HepG2 (cell line): ENCODE measurements around the gene KAZN. TPM values are rescaled to one million over a fixed set of nuclear protein-coding genes. Genes with fewer than 3 reads are reported as not detected.

Experiments
- ATAC-seq: fragments of 200-7000 bp; cut with Tn5 transposase; 3 replicates; pipeline ENCODE4 v1.9.1; 2020; ENCODE audit warnings: mild to moderate bottlenecking, moderate library complexity
- BruUV-seq: library from RNA; stranded (reverse); fragments of 400-500 nt; replicated peaks from 2 replicates; lab custom pipeline; 2021; lab: Mats Ljungman, UMichigan
- CTCF ChIA-PET: fragments of 300-600 bp; formaldehyde crosslinking; extraction: SDS; loops from one replicate; lab custom pipeline; 2021; ENCODE audit warnings: low total read pairs, inconsistent platforms, low intra/inter-chr PET ratio; lab: Yijun Ruan, JAX
- POLR2A ChIA-PET: fragments of 350-600 bp; sonication (Branson Sonifier 250); formaldehyde crosslinking; loops from one replicate; lab custom pipeline; 2020; ENCODE audit warnings: antibody characterized with exemption, inconsistent platforms; lab: Yijun Ruan, JAX
- DNase-seq: peaks from one replicate; pipeline ENCODE4 v3.0.0-alpha.2; 2015; ENCODE audit warnings: low spot score
- FAIRE-seq: peaks from 3 replicates; lab custom pipeline; 2011; peaks lifted over from hg19 to GRCh38; lab: Jason Lieb, UNC
- H2AFZ ChIP-seq: one replicate; pipeline ENCODE4 v1.6.1; 2011; ENCODE audit warnings: low read length, inconsistent platforms
- H3K27ac ChIP-seq: fragments of 300-600 bp; 3 replicates; pipeline ENCODE4 v1.8.0; 2011; ENCODE audit warnings: mixed run types, mild to moderate bottlenecking, mixed read lengths, low read length, inconsistent platforms; ENCODE audit not compliant: insufficient read depth; ENCODE audit errors: extremely low read length
- H3K27me3 ChIP-seq, 2 experiments: fragments of 200-600 bp in 1 of 2; 2 replicates in 1 of 2; 3 replicates in 1 of 2; pipeline versions ENCODE4 v1.6.0 to v1.8.0; 2011; ENCODE audit warnings: low read length in 2 of 2, mild to moderate bottlenecking in 2 of 2, moderate library complexity in 2 of 2, inconsistent platforms in 1 of 2; ENCODE audit not compliant: insufficient read depth in 2 of 2, control insufficient read depth in 1 of 2
- H3K36me3 ChIP-seq, 2 experiments: fragments of 200-600 bp in 1 of 2; replicated peaks in 1 of 2; 2 replicates in 1 of 2; 3 replicates in 1 of 2; pipeline versions ENCODE4 v1.5.1 to v1.8.0; 2011; ENCODE audit warnings: low read length in 2 of 2, inconsistent platforms in 1 of 2; ENCODE audit not compliant: insufficient read depth in 2 of 2, control insufficient read depth in 1 of 2
- H3K4me1 ChIP-seq: 2 replicates; pipeline ENCODE4 v1.5.1; 2012; ENCODE audit warnings: low read length, inconsistent platforms; ENCODE audit not compliant: insufficient read depth
- H3K4me2 ChIP-seq: 2 replicates; pipeline ENCODE4 v1.6.0; 2011; ENCODE audit warnings: low read depth, low read length, inconsistent platforms
- H3K4me3 ChIP-seq, 3 experiments: fragments of 200-600 bp in 1 of 3; sonication (generic), shearing (Covaris generic) in 1 of 3; replicated peaks in 1 of 3; 2 replicates each; pipeline ENCODE4 v1.5.1; 2011 to 2016; ENCODE audit warnings: low read length in 3 of 3, inconsistent platforms in 2 of 3, low read depth in 2 of 3, mild to moderate bottlenecking in 2 of 3, control low read depth in 1 of 3, mixed read lengths in 1 of 3; ENCODE audit not compliant: insufficient read depth in 1 of 3
- H3K79me2 ChIP-seq: one replicate; pipeline ENCODE4 v1.6.1; 2011; ENCODE audit warnings: low read length, inconsistent platforms; ENCODE audit not compliant: insufficient read depth
- H3K9ac ChIP-seq: 2 replicates; pipeline ENCODE4 v1.6.0; 2011; ENCODE audit warnings: mild to moderate bottlenecking, low read depth, low read length, inconsistent platforms; ENCODE audit not compliant: insufficient read depth
- H3K9me3 ChIP-seq: 2 replicates; pipeline ENCODE4 v1.5.1; 2012; ENCODE audit warnings: mild to moderate bottlenecking, low read length
- H4K20me1 ChIP-seq: 2 replicates; pipeline ENCODE4 v1.6.0; 2011; ENCODE audit warnings: inconsistent platforms, mild to moderate bottlenecking, low read length, moderate library complexity; ENCODE audit not compliant: insufficient read depth
- ARID2 ChIP-seq: sonication (generic); formaldehyde crosslinking; IDR thresholded peaks from 2 replicates; pipeline ENCODE4 v1.8.1; 2022; ENCODE audit warnings: mild to moderate bottlenecking, missing genetic modification reagents, borderline replicate concordance
- DNMT1 ChIP-seq: sonication (generic); formaldehyde crosslinking; IDR thresholded peaks from 2 replicates; pipeline ENCODE4 v1.5.1; 2020; ENCODE audit warnings: mild to moderate bottlenecking, missing genetic modification reagents
- ONECUT2 ChIP-seq: sonication (generic); formaldehyde crosslinking; IDR thresholded peaks from 2 replicates; pipeline ENCODE4 v1.4.0; 2020; ENCODE audit warnings: missing genetic modification reagents
- SP5 ChIP-seq: IDR thresholded peaks from 2 replicates; pipeline ENCODE4 v1.6.1; 2016; ENCODE audit warnings: low read depth, borderline replicate concordance
- ZNF101 ChIP-seq: sonication (generic); formaldehyde crosslinking; IDR thresholded peaks from 2 replicates; pipeline ENCODE4 v1.4.0; 2020; ENCODE audit warnings: mild to moderate bottlenecking, low read depth, missing genetic modification reagents, borderline replicate concordance
- ZNF24 ChIP-seq: fragments of 450-650 bp; IDR thresholded peaks from 2 replicates; pipeline ENCODE4 v1.6.1; 2017; ENCODE audit warnings: antibody characterized with exemption, mild to moderate bottlenecking
- ZNF292 ChIP-seq: sonication (generic); formaldehyde crosslinking; IDR thresholded peaks from 2 replicates; pipeline ENCODE4 v1.8.1; 2022; ENCODE audit warnings: mild to moderate bottlenecking, low read depth, missing genetic modification reagents, borderline replicate concordance
- ZNF556 ChIP-seq: sonication (generic); formaldehyde crosslinking; IDR thresholded peaks from 2 replicates; pipeline ENCODE4 v1.4.0; 2020; ENCODE audit warnings: mild to moderate bottlenecking, missing genetic modification reagents, borderline replicate concordance
- ZSCAN9 ChIP-seq: IDR thresholded peaks from 2 replicates; pipeline ENCODE4 v1.6.1; 2016; ENCODE audit warnings: borderline replicate concordance
- WGBS: methylation state at CpG from one replicate; pipeline ENCODE4 v1.1.6; 2017; ENCODE audit warnings: low lambda C conversion rate; 5-methylcytosine and 5-hydroxymethylcytosine counted together
- in situ Hi-C: cut with HindIII; loops from 2 replicates; pipeline ENCODE4 v1.10.0; 2017; ENCODE audit warnings: low pct_unique_long_range_greater_than_20kb; ENCODE audit not compliant: extremely low pct_ligation_motif_present
- intact Hi-C: fragments of 100-400 bp; cut with micrococcal nuclease; formaldehyde crosslinking; loops from one replicate; pipeline ENCODE4 v1.10.0; 2022; ENCODE audit not compliant: unreplicated experiment
- polyA plus RNA-seq, 8 experiments: library from polyadenylated mRNA; depleted of rRNA in 3 of 8; stranded (reverse) in 7 of 8; unstranded in 1 of 8; fragments of >200 nt; fragmentation: Illumina TruSeq in 4 of 8; extraction: Trizol in 4 of 8; gene quantifications; 2 replicates each; pipeline versions ENCODE4 v1.2.1 to v1.2.3, GENCODE V29; 2011 to 2016; ENCODE audit warnings: low read depth in 4 of 8, missing spikeins in 1 of 8, mixed read lengths in 1 of 8; ENCODE audit not compliant: insufficient read depth in 1 of 8
- total RNA-seq, 5 experiments: library from RNA; depleted of rRNA; stranded (reverse); fragments of >200 nt; fragmentation: Illumina TruSeq; extraction: Trizol; gene quantifications; 2 replicates each; pipeline ENCODE4 v1.2.3, GENCODE V29; 2016; ENCODE audit warnings: low read depth in 1 of 5
- TF ChIP-seq, protein P1 (sequence below): IDR thresholded peaks from 2 replicates; pipeline ENCODE4 v1.6.1; 2012; ENCODE audit warnings: low read length, improper control_type of control experiment

KAZN gene
- total and polyA plus RNA-seq, 2 of the 13 experiments (the other 11 are each of a cell fraction or from before 2014, with no cell fraction given), result 10.4 to 13.5 TPM

DNA sequence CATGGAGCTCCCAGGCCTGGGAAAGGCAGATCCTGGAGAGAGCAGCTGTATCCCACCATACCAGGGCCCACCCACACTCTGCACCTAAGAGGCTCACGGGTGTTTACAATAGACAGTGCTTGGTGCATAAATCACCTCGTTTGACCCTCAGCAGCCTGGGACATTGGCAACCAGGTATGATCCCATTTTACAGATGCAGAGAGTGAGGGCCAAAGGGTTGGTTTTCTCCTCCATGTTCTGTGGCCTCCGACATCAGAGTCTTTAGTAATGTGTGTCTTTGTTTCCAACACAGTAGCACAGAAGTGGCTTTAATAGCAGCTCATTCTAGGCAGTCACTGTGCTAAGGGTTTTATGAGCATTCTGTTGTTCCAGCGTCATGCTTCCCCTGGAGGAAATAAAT lies 176.5 kb downstream of the KAZN start (continued):
- TF ChIP-seq ZSCAN9 (CRISPR knock-in tag) (no peak), ZNF556 (CRISPR knock-in tag) (no peak), ZNF24 (no peak), ARID2 (CRISPR knock-in tag) (no peak), ONECUT2 (CRISPR knock-in tag) (no peak), SP5 (CRISPR knock-in tag) (no peak)
- TF ChIP-seq, protein P1, sequence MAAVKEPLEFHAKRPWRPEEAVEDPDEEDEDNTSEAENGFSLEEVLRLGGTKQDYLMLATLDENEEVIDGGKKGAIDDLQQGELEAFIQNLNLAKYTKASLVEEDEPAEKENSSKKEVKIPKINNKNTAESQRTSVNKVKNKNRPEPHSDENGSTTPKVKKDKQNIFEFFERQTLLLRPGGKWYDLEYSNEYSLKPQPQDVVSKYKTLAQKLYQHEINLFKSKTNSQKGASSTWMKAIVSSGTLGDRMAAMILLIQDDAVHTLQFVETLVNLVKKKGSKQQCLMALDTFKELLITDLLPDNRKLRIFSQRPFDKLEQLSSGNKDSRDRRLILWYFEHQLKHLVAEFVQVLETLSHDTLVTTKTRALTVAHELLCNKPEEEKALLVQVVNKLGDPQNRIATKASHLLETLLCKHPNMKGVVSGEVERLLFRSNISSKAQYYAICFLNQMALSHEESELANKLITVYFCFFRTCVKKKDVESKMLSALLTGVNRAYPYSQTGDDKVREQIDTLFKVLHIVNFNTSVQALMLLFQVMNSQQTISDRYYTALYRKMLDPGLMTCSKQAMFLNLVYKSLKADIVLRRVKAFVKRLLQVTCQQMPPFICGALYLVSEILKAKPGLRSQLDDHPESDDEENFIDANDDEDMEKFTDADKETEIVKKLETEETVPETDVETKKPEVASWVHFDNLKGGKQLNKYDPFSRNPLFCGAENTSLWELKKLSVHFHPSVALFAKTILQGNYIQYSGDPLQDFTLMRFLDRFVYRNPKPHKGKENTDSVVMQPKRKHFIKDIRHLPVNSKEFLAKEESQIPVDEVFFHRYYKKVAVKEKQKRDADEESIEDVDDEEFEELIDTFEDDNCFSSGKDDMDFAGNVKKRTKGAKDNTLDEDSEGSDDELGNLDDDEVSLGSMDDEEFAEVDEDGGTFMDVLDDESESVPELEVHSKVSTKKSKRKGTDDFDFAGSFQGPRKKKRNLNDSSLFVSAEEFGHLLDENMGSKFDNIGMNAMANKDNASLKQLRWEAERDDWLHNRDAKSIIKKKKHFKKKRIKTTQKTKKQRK, result no peak

DNA sequence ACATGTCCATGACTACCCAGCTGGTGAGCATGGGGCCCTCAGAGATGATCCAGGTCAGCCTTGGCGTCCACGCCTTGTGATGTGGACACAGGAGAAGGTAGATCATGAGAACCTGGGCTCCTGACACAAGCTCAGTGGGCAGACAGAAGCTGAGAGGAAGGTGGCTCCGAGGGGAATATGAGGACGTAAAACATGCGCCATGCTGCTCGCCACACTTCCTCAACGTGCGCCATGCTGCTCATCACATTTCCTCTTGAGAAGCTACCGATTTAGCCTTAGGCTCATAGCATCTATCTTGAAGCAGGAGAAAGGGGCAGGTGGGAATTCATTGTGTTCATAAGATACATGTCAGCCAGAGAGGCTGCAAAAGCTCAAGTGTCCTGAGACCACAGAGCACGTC lies 176.9 kb downstream of the KAZN start:
- H3K4me2 ChIP-seq, result no peak overlapping the region
- H3K9me3 ChIP-seq, result no peaks in the 10 kb centered on the region
- no peak for DNase-seq
- in situ Hi-C loops, result loop anchor here (5.0 kb wide), 1 partner anchor 272 kb away; no protein-coding TSS in a partner anchor
- intact Hi-C loops, result no loop called here
- H2AFZ ChIP-seq, result no peak overlapping the region
- BruUV-seq, result no TSS peak
- CTCF ChIA-PET, result no interaction called here
- no peak overlapping the region for H3K4me3 ChIP-seq
- no peaks in the 10 kb centered on the region for H3K4me1 ChIP-seq
- H4K20me1 ChIP-seq, result no peaks in the 10 kb centered on the region
- no peaks in the 10 kb centered on the region for H3K79me2 ChIP-seq
- TF ChIP-seq ZNF24, result no peak
- TF ChIP-seq DNMT1 (CRISPR knock-in tag), result no peak
- TF ChIP-seq ZNF292, result no peak
- no peak for TF ChIP-seq ZNF101 (CRISPR knock-in tag)
- TF ChIP-seq, all 625 proteins: peak for 0
- Histone ChIP-seq H3K9ac (no peak overlapping the region), H3K27ac (no peak overlapping the region), H3K36me3 (no peaks in the 10 kb centered on the region), H3K27me3 (peaks cover 0 to 29% of the 10 kb centered on the region in 2 experiments; a peak in 2 of 5 replicates)
- POLR2A ChIA-PET, result no interaction called here
- no peak for FAIRE-seq
- ATAC-seq, result no peak
- 61% methylated on average over 9 of the region's 10 CpGs for WGBS
